RWPE1 (cell line): ENCODE results near the gene PARL.

ENCODE experiments used
- CTCF ChIA-PET: fragments of 350-600 bp; sonication (Branson Sonifier 250); formaldehyde crosslinking; extraction: SDS; loops from one replicate; lab custom pipeline; 2021; lab: Yijun Ruan, JAX
- POLR2A ChIA-PET: fragments of 400-600 bp; formaldehyde crosslinking; extraction: SDS; loops from one replicate; lab custom pipeline; 2020; ENCODE audit warnings: antibody characterized with exemption; ENCODE audit not compliant: low non-redundant PET; lab: Yijun Ruan, JAX
- DNase-seq: peaks from one replicate; pipeline ENCODE4 v3.0.0; 2012; ENCODE audit warnings: low spot score
- H3K27ac ChIP-seq: fragments of 450-650 bp; 2 replicates; pipeline ENCODE4 v1.5.1; 2017
- CTCF ChIP-seq: fragments of 450-650 bp; conservative IDR thresholded peaks from 2 replicates; pipeline ENCODE4 v1.5.1; 2017; ENCODE audit warnings: low read depth, mild to moderate bottlenecking

PARL gene

GRCh38 chr3:183914856-183915255 lies 30.2 kb upstream of the PARL start:
- no peak for DNase-seq
- POLR2A ChIA-PET: no interaction called here
- no peak overlapping the region for H3K27ac ChIP-seq
- CTCF ChIA-PET: interaction anchor here (1.1 kb wide), 1 partner anchor 103 kb away, joined by 3 read pairs; the partner anchor contains the start of gene ABCC5
- TF ChIP-seq CTCF: no peak

GRCh38 chr3:183913580-183913920 lies 28.9 kb upstream of the PARL start:
- ChIA-PET CTCF (no interaction called here), POLR2A (no interaction called here)
- no peak for DNase-seq
- H3K27ac ChIP-seq: no peak overlapping the region
- no peak for TF ChIP-seq CTCF

- CTCF ChIA-PET: no interaction called here
- TF ChIP-seq CTCF: no peak
- POLR2A ChIA-PET: no interaction called here
- DNase-seq: no peak
- H3K27ac ChIP-seq: no peak overlapping the region
Observed at GRCh38 chr3:183912895-183913579, 28.4 kb upstream of the PARL start.

GRCh38 chr3:183911763-183912506 lies 27.3 kb upstream of the PARL start:
- ChIA-PET CTCF (no interaction called here), POLR2A (interaction anchor here (0.7 kb wide), 1 partner anchor 106 kb away, joined by 3 read pairs; the partner anchor contains the start of gene ABCC5)
- DNase-seq: no peak
- TF ChIP-seq CTCF: no peak
- H3K27ac ChIP-seq: no peak overlapping the region

- no peak overlapping the region for H3K27ac ChIP-seq
- no peak for DNase-seq
- TF ChIP-seq CTCF: no peak
- CTCF ChIA-PET: no interaction called here
- POLR2A ChIA-PET: interaction anchor here (0.7 kb wide), 1 partner anchor 107 kb away, joined by 3 read pairs; the partner anchor contains the start of gene ABCC5
Observed at GRCh38 chr3:183911087-183911486, 26.4 kb upstream of the PARL start.

- no peak overlapping the region for H3K27ac ChIP-seq
- ChIA-PET CTCF (interaction anchor here (0.7 kb wide), 1 partner anchor 1313 kb away, joined by 4 read pairs; no protein-coding TSS in a partner anchor), POLR2A (no interaction called here)
- DNase-seq: no peak
- no peak for TF ChIP-seq CTCF
Observed at GRCh38 chr3:183909030-183909600, 24.4 kb upstream of the PARL start.
